PC-9 (cell line): ENCODE measurements around the gene NPEPPS. TPM values are rescaled to one million over a fixed set of nuclear protein-coding genes. Genes with fewer than 3 reads are reported as not detected.
"Not testable (repeated sequence)": the region's sequence is repeated elsewhere in the genome, so short reads cannot be mapped to it uniquely, and the experiment has no call there.

Experiments used
- BruUV-seq: library from RNA; stranded (reverse); fragments of 400-500 nt; replicated peaks from 2 replicates; lab custom pipeline; 2021; lab: Mats Ljungman, UMichigan
- CTCF ChIA-PET: fragments of 300-600 bp; sonication (Branson Sonifier 250); formaldehyde crosslinking; loops from one replicate; lab custom pipeline; 2022; ENCODE audit warnings: antibody characterized with exemption; lab: Charles Lee
- POLR2A ChIA-PET: fragments of 300-600 bp; sonication (Branson Sonifier 250); formaldehyde crosslinking; loops from one replicate; lab custom pipeline; 2022; ENCODE audit warnings: antibody characterized with exemption; ENCODE audit not compliant: unreplicated experiment; lab: Charles Lee
- DNase-seq, 2 experiments: peaks; one replicate each; pipeline versions ENCODE4 v3.0.0 to v3.0.0-alpha.2; 2015 to 2022; ENCODE audit warnings: mixed read lengths in 1 of 2
- H2AFZ ChIP-seq: fragments of 200-600 bp; sonication (generic); 2 replicates; pipeline ENCODE4 v1.8.1; 2017; ENCODE audit warnings: antibody characterized with exemption
- H3F3A ChIP-seq: fragments of 200-600 bp; sonication (generic); 2 replicates; pipeline ENCODE4 v1.8.1; 2017; ENCODE audit warnings: antibody characterized with exemption, mild to moderate bottlenecking, low read depth; ENCODE audit not compliant: insufficient read depth
- H3K27ac ChIP-seq: fragments of 200-600 bp; sonication (generic); 2 replicates; pipeline ENCODE4 v1.6.1; 2016; ENCODE audit warnings: mixed run types
- H3K27me3 ChIP-seq: fragments of 200-600 bp; sonication (generic); 2 replicates; pipeline ENCODE4 v1.6.1; 2016; ENCODE audit warnings: low read depth, mixed run types; ENCODE audit not compliant: insufficient read depth
- H3K36me3 ChIP-seq: fragments of 200-600 bp; sonication (generic); 2 replicates; pipeline ENCODE4 v1.6.1; 2016; ENCODE audit warnings: low read depth, mixed run types
- H3K4me1 ChIP-seq: fragments of 200-600 bp; sonication (generic); replicated peaks from 2 replicates; pipeline ENCODE4 v1.6.1; 2016; ENCODE audit warnings: mixed run types; ENCODE audit not compliant: insufficient read depth
- H3K4me2 ChIP-seq: fragments of 200-600 bp; sonication (generic); 2 replicates; pipeline ENCODE4 v1.6.1; 2017; ENCODE audit warnings: mixed run types
- H3K4me3 ChIP-seq: fragments of 200-600 bp; sonication (generic); 2 replicates; pipeline ENCODE4 v1.6.1; 2016; ENCODE audit warnings: mixed run types
- H3K79me2 ChIP-seq: fragments of 200-600 bp; sonication (generic); 2 replicates; pipeline ENCODE4 v1.6.1; 2017; ENCODE audit warnings: low read depth, mixed run types
- H3K9me2 ChIP-seq: fragments of 200-600 bp; sonication (generic); 2 replicates; pipeline ENCODE4 v1.8.1; 2017; ENCODE audit warnings: mild to moderate bottlenecking; ENCODE audit not compliant: insufficient read depth
- H3K9me3 ChIP-seq: fragments of 200-600 bp; sonication (generic); 2 replicates; pipeline ENCODE4 v1.8.1; 2016; ENCODE audit warnings: low read depth; ENCODE audit not compliant: insufficient read depth
- H4K20me1 ChIP-seq: fragments of 200-600 bp; sonication (generic); 2 replicates; pipeline ENCODE4 v1.8.1; 2017; ENCODE audit not compliant: insufficient read depth
- intact Hi-C: fragments of 100-400 bp; cut with micrococcal nuclease; formaldehyde crosslinking; loops from one replicate; pipeline ENCODE4 v1.10.0; 2022; ENCODE audit not compliant: unreplicated experiment
- total RNA-seq: library from RNA; stranded (reverse); gene quantifications from 2 replicates; pipeline ENCODE4 v1.2.3, GENCODE V29; 2021

The NPEPPS gene
- total RNA-seq, 1 experiment from 2014 or later = 187 TPM

DNA sequence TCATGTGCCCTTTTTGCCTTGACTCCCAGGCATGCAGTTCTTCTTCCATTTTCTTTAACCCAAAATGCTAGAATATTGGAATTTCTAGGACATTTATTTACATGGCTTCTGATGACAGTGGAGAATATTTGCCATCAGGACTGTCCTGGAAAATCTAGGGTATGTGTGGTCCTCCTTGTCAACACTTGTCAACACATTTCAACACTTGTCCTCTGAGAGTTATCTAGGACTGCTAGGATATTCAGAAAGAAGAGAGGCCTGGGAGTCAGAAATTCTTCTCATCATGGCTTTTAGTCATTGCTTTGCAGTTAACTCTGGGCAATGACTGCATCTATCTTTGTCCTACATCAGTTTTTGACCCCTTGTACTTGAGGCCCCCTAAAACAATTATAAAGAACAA, 11.5 kb upstream of the NPEPPS start:
- H3K36me3 ChIP-seq, H2AFZ ChIP-seq, H3K27me3 ChIP-seq, DNase-seq, H4K20me1 ChIP-seq, POLR2A ChIA-PET, H3K9me2 ChIP-seq, H3K9me3 ChIP-seq, H3K4me2 ChIP-seq, H3K4me3 ChIP-seq, H3K79me2 ChIP-seq, BruUV-seq, CTCF ChIA-PET, intact Hi-C loops, H3F3A ChIP-seq: not testable (repeated sequence)
- Histone ChIP-seq H3K4me1 (peaks cover 13% of the 10 kb centered on the region), H3K27ac (0 out of 2 replicates have a peak overlapping the region, but pooled peaks have one; percentile 9)

DNA sequence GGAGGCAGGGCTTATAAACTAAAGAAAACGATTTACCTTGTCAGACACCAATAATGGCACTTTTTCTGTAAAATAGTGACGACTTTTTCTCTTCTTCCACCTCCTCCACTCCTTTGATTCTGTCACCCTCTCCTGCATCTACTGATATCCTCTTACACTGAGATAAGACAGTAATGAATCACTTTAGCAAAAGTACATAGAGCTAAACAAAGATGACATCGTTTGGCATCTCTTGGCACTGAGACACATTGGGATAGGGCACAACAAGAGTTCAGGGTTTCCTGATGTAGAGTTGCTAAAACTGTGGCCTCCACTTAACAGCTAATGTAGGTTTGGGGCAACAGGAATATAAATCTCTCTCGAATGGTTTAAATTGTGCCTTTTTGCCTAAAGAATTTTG, 10.6 kb upstream of the NPEPPS start:
- H3K79me2 ChIP-seq, H3K4me2 ChIP-seq, BruUV-seq, H2AFZ ChIP-seq, POLR2A ChIA-PET, H3K36me3 ChIP-seq, H3K9me3 ChIP-seq, intact Hi-C loops, CTCF ChIA-PET, H3K27me3 ChIP-seq, DNase-seq, H4K20me1 ChIP-seq, H3K27ac ChIP-seq, H3F3A ChIP-seq, H3K4me3 ChIP-seq, H3K9me2 ChIP-seq: not testable (repeated sequence)
- H3K4me1 ChIP-seq = peaks cover 11% of the 10 kb centered on the region

DNA sequence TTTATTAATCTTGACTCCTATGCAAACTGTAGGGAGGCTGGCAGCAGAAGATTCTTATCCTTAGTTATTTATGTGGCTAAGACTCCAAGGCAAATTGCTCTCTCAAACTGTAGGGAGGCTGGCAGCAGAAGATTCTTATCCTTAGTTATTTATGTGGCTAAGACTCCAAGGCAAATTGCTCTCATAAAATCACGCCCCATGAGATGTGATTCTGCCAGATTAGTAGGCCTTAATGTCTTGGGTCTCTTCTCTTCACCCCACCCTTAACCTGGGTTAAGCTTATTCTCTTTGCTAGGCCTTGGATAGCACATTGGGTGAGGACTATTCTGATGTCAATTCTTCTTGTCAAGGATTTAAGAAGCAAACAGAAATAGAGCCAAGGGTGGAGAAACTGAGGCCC, 9.5 kb upstream of the NPEPPS start:
- H3K27me3 ChIP-seq, H4K20me1 ChIP-seq, H3K4me3 ChIP-seq, intact Hi-C loops, CTCF ChIA-PET, H3K36me3 ChIP-seq, H3K9me2 ChIP-seq, H3K27ac ChIP-seq, H3F3A ChIP-seq, BruUV-seq, H3K4me2 ChIP-seq, POLR2A ChIA-PET, H2AFZ ChIP-seq, H3K79me2 ChIP-seq, DNase-seq, H3K9me3 ChIP-seq: not testable (repeated sequence)
- peaks cover 11% of the 10 kb centered on the region for H3K4me1 ChIP-seq

DNA sequence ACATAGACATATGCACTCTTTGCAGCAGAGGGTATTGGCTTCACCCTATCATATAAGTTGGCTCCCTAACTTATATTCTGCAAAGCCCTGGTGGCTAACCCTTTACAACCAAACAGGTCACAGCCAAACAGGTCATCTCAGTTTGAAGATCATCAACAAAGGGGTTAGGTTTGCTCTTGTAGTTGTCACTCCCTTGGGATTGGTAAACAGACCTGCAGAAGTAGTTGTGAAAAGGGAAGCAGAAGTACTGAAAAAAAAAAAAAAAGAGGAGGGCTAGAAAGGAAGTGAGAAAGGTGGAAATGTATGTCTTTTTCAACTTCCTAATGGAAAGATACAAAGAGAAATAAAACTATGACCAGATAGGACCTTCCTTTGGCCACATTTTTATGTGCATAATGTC, 8.6 kb upstream of the NPEPPS start:
- POLR2A ChIA-PET, H4K20me1 ChIP-seq, BruUV-seq, H3K4me2 ChIP-seq, H3K27ac ChIP-seq, H3F3A ChIP-seq, H3K36me3 ChIP-seq, H3K27me3 ChIP-seq, H3K9me2 ChIP-seq, H2AFZ ChIP-seq, H3K9me3 ChIP-seq, H3K79me2 ChIP-seq, CTCF ChIA-PET, H3K4me3 ChIP-seq, intact Hi-C loops, DNase-seq: not testable (repeated sequence)
- H3K4me1 ChIP-seq = peaks cover 11% of the 10 kb centered on the region

DNA sequence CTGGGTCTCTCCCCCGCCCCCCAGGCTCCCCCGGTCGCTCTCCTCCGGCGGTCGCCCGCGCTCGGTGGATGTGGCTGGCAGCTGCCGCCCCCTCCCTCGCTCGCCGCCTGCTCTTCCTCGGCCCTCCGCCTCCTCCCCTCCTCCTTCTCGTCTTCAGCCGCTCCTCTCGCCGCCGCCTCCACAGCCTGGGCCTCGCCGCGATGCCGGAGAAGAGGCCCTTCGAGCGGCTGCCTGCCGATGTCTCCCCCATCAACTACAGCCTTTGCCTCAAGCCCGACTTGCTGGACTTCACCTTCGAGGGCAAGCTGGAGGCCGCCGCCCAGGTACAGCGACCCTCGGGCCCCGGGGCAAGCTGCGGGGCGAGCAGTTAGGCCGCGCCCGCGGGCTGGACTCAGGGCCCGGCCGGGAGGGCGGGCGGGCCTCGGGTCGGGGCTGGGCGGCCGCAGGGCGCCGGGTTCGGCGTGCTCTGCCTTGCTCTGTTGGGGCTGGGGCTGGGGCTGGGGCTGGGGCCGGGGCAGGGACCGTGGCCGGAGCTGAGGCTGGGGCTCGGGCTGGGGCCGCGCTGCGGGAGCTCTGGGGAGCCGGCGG, 419 bp downstream of the NPEPPS start:
- H3K27me3 ChIP-seq, H3K9me2 ChIP-seq, POLR2A ChIA-PET, intact Hi-C loops, H2AFZ ChIP-seq, H3F3A ChIP-seq, CTCF ChIA-PET, BruUV-seq, H3K9me3 ChIP-seq: not testable (repeated sequence)
- Histone ChIP-seq H3K4me1 (peaks cover 15% of the 10 kb centered on the region), H3K36me3 (peaks cover 10% of the 10 kb centered on the region; the same call in 1 of the 2 replicates), H3K27ac (peak overlapping the region; percentile 83), H3K79me2 (peaks cover 43% of the 10 kb centered on the region), H4K20me1 (peaks cover 20% of the 10 kb centered on the region; the same call in 1 of the 2 replicates), H3K4me3 (peak overlapping the region; percentile 78), H3K4me2 (peak overlapping the region; percentile 90; the same call in 1 of the 2 replicates)
- peak in 1 of 2 experiments; percentile 18 for DNase-seq

DNA sequence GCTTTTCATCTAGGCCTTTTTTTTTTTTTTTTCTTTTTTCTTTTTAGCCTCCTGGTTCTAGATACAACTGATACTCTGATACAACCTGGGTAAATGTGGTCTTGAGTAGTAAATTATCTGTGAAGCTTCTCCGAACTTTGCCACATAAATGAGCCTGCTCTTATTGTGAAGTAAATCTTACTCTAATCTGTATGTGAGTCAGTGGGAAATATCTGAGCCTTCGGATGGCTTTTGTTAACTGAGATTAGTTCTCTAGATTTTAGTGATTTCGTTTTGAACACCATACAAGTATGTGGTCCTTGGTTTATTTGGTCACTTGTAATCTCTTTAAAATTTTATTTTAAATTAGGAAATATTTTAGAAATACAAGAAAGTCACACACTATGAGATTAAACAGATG, 8.2 kb downstream of the NPEPPS start:
- H3F3A ChIP-seq, H2AFZ ChIP-seq, H3K4me3 ChIP-seq, CTCF ChIA-PET, POLR2A ChIA-PET, BruUV-seq, H3K27ac ChIP-seq, H3K9me3 ChIP-seq, H3K4me1 ChIP-seq, DNase-seq, H3K9me2 ChIP-seq, H3K27me3 ChIP-seq, H3K4me2 ChIP-seq, intact Hi-C loops: not testable (repeated sequence)
- Histone ChIP-seq H3K36me3 (peaks cover 14% of the 10 kb centered on the region; the same call in 1 of the 2 replicates), H4K20me1 (peaks cover 38% of the 10 kb centered on the region), H3K79me2 (peaks cover 95% of the 10 kb centered on the region)

DNA sequence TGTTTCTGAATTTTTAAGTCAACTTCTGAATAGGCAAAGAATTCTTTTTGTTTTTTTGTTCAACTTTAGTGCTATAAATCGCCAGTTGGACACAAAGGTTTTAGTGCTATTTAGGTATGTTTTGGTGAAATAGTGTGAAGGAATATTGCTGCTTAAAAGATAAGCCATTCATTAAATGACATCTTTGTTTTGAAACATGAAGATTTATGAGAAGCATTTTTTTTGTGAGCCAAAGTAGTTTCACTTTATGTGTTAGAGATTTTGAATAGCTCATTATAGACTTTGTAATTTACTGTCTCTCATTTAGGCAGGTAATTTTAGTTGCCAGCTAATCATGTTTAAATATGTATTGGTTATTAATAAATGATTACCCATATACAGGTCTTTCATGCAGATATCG, 10.8 kb downstream of the NPEPPS start:
- H3K9me2 ChIP-seq, H3K9me3 ChIP-seq, H3K27me3 ChIP-seq, DNase-seq, H3K4me2 ChIP-seq, intact Hi-C loops, H3K27ac ChIP-seq, H3K4me1 ChIP-seq, H2AFZ ChIP-seq, CTCF ChIA-PET, H3K4me3 ChIP-seq, H3F3A ChIP-seq, BruUV-seq: not testable (repeated sequence)
- peaks cover 32% of the 10 kb centered on the region for H4K20me1 ChIP-seq
- POLR2A ChIA-PET = interaction anchor here (0.6 kb wide), 1 partner anchor 9 kb away, joined by 6 read pairs; no protein-coding TSS in a partner anchor
- H3K36me3 ChIP-seq = peaks cover 11% of the 10 kb centered on the region; the same call in 1 of the 2 replicates
- H3K79me2 ChIP-seq = peaks cover 83% of the 10 kb centered on the region
